Ascending aorta (tissue), 2 donors: ENCODE measurements around the gene KMT2A. TPM values are rescaled to one million over a fixed set of nuclear protein-coding genes. Genes with fewer than 3 reads are reported as not detected.

Source experiments
- DNase-seq, 2 donors: peaks; one replicate each; pipeline ENCODE4 v3.0.0-alpha.2; 2019; ENCODE audit warnings: low spot score in 2 of 2
- H3K27ac ChIP-seq, 2 donors: fragments of 200-600 bp; sonication (generic); one replicate each; pipeline ENCODE4 v1.5.1; 2016 to 2017; ENCODE audit warnings: mild to moderate bottlenecking in 1 of 2
- H3K27me3 ChIP-seq: fragments of 200-600 bp; sonication (generic); one replicate; pipeline ENCODE4 v1.5.1; 2017
- H3K36me3 ChIP-seq, 2 donors: fragments of 200-600 bp; sonication (generic); one replicate each; pipeline ENCODE4 v1.5.1; 2016
- H3K4me1 ChIP-seq, 2 donors: fragments of 200-600 bp; sonication (generic); one replicate each; pipeline ENCODE4 v1.5.1; 2016 to 2017; ENCODE audit warnings: mild to moderate bottlenecking in 1 of 2
- H3K4me3 ChIP-seq, 2 donors: fragments of 200-600 bp; sonication (generic); one replicate each; pipeline ENCODE4 v1.5.1; 2016 to 2017; ENCODE audit warnings: mild to moderate bottlenecking in 1 of 2
- H3K9me3 ChIP-seq, 2 donors: fragments of 200-600 bp; sonication (generic); one replicate each; pipeline ENCODE4 v1.5.1; 2016
- intact Hi-C: fragments of 100-400 bp; cut with DNase I; formaldehyde crosslinking; loops from one replicate; pipeline ENCODE4 v1.15.1; 2023
- total RNA-seq: library from RNA; depleted of rRNA; stranded (reverse); fragments of >200 nt; gene quantifications from one replicate; pipeline ENCODE4 v1.1.0, GENCODE V29; 2016
- TF ChIP-seq, protein P1 (sequence below), 3 experiments: fragments of 200-600 bp in 2 of 3; fragments of 450-650 bp in 1 of 3; sonication (generic) in 2 of 3; IDR thresholded peaks; one replicate each; pipeline ENCODE4 v1.5.1; 2016 to 2019; ENCODE audit warnings: antibody characterized with exemption in 3 of 3, mild to moderate bottlenecking in 1 of 3, moderate library complexity in 1 of 3

The KMT2A gene
- total RNA-seq, 1 donor from 2014 or later, result 61.3 TPM

DNA sequence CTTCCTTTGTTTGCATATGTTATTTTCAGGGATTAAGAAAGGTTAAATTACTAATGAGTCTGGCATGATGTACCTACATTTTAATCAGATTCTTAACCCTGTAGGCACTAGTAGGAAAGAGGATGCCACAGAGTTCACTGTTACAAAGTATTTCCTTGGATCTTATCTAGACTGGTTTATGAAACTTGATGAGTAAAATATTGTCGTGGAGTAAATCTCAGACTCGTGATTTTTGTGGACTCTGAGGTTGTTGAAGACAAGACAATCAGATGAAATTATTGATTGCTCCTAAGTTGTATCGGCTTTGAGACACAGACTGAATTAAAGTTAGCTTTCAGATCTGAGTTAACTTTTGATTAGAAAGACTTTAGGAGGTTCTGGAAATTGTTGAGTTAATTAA lies 6.0 kb downstream of the KMT2A start:
- Histone ChIP-seq H3K9me3 (no peaks in the 10 kb centered on the region), H3K27me3 (no peaks in the 10 kb centered on the region), H3K4me3 (no peak overlapping the region), H3K36me3 (no peaks in the 10 kb centered on the region), H3K4me1 (peaks cover 7 to 31% of the 10 kb centered on the region in 2 donors), H3K27ac (no peak overlapping the region)
- intact Hi-C loops, result no loop called here
- TF ChIP-seq, protein P1, sequence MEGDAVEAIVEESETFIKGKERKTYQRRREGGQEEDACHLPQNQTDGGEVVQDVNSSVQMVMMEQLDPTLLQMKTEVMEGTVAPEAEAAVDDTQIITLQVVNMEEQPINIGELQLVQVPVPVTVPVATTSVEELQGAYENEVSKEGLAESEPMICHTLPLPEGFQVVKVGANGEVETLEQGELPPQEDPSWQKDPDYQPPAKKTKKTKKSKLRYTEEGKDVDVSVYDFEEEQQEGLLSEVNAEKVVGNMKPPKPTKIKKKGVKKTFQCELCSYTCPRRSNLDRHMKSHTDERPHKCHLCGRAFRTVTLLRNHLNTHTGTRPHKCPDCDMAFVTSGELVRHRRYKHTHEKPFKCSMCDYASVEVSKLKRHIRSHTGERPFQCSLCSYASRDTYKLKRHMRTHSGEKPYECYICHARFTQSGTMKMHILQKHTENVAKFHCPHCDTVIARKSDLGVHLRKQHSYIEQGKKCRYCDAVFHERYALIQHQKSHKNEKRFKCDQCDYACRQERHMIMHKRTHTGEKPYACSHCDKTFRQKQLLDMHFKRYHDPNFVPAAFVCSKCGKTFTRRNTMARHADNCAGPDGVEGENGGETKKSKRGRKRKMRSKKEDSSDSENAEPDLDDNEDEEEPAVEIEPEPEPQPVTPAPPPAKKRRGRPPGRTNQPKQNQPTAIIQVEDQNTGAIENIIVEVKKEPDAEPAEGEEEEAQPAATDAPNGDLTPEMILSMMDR (IDR thresholded peaks at IDR 0.05), result no peak
- no peak for DNase-seq

DNA sequence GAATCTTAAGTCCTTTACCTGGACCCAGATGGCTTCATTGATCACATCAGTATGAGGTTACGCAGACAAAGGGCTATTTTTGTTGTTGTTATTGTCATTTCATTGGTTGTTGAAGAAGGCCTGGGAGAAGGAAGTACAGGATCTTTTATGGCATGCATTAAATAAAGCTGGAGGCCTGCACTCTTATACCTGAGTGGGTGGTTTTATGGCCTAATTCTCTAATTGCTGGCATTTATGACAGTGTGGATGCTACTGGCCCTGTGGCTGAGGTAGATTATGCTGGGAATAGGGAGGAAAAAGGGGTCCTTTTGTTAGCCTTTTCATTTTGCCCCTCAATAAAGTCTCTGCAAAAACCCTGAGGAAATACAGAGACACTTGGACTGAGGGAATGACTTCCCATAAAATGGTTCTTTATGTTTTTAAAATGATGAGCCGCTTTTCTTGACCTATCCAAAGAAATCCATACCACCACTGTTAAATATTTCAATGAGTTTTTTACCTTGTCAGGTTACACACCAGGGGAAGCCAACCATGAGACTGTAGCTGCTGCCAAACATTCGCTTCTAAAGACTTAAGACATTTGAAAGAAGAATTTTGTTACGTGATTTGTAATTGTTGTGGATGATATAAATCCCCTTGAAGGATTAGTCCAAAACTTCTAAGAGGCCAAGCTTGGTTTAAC lies 6.8 kb downstream of the KMT2A start:
- Histone ChIP-seq H3K27me3 (no peaks in the 10 kb centered on the region), H3K9me3 (no peaks in the 10 kb centered on the region), H3K4me3 (no peak overlapping the region), H3K4me1 (peaks cover 7 to 35% of the 10 kb centered on the region in 2 donors), H3K27ac (no peak overlapping the region), H3K36me3 (no peaks in the 10 kb centered on the region)
- no peak for DNase-seq
- intact Hi-C loops, result no loop called here
- TF ChIP-seq, protein P1 (IDR thresholded peaks at IDR 0.05), result no peak

DNA sequence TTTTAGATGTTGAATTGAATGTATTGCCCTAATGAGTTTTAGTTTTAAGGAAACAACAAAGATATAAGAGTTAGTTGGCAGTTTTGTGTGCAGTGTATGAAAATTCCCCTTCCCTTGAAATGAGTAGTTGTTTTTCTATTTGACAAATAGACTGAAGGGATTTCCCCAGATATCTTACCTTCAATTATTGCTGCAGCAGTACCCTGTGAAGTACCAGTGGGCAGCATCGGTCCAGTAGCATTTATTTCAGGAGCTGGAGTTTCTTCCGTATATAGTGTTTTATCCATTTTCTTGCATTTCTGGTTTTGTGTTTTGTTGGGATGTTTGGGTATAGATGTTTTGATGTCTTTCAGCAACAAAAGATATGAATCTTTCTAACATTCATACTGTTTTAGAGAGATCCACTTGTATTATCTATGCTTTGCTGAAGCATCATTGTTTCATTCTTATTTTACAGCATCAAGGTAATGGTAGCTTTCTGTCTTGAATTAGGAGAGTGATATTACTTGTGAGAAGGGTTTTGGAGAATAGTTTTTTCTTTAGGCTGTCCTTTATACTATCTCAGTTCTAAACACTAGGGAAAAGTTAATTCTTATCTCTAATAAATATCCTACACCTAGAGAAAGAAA lies 7.4 kb downstream of the KMT2A start:
- Histone ChIP-seq H3K27me3 (no peaks in the 10 kb centered on the region), H3K27ac (no peak overlapping the region), H3K4me1 (peaks cover 7 to 41% of the 10 kb centered on the region in 2 donors), H3K9me3 (no peaks in the 10 kb centered on the region), H3K36me3 (no peaks in the 10 kb centered on the region), H3K4me3 (no peak overlapping the region)
- DNase-seq, result no peak
- TF ChIP-seq, protein P1 (IDR thresholded peaks at IDR 0.05), result no peak
- intact Hi-C loops, result no loop called here

DNA sequence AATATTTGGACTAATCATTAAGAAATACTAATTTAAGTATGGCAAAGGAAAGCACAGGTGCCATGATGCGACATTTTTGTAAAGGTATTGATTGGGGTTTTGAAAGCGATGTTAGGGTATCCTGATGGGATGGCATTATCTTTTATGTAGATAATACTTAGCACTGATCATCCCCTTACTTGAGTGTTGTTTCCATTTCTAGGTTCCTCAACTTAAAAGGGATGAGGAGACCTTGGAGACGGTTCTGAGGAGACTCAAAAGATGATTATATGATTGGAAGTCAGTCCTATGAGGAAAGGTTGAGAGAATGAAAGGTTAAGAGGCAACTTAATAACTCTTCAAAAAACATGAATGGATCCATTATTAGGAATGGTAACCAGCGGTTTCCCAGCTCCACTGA lies 11.1 kb downstream of the KMT2A start:
- H3K36me3 ChIP-seq, result no peaks in the 10 kb centered on the region
- no peak overlapping the region for H3K4me3 ChIP-seq
- no peaks in the 10 kb centered on the region for H3K9me3 ChIP-seq
- intact Hi-C loops, result no loop called here
- no peak for DNase-seq
- H3K27me3 ChIP-seq, result no peaks in the 10 kb centered on the region
- peaks cover 0 to 22% of the 10 kb centered on the region in 2 donors for H3K4me1 ChIP-seq
- no peak overlapping the region for H3K27ac ChIP-seq
- TF ChIP-seq, protein P1 (IDR thresholded peaks at IDR 0.05), result no peak

DNA sequence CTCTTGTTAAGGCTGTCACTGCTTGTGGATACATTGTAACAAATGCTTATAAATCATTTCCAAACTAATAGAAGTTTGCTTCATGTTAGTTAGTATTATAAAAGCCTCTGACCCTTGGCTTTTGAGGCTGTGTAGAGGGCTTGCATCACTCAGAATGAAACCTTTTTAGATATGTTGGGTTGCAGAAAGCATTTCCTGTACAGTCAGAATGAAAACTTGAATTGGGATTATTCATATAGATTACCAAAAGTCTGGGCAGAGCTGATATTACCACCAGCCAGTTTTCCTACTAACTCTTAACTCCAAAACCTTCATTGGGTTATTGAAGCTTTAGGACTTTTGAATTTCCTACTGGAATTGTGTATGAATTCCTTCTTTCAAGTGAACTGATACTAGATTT lies 12.0 kb downstream of the KMT2A start:
- no peak for DNase-seq
- Histone ChIP-seq H3K4me1 (peaks cover 0 to 16% of the 10 kb centered on the region in 2 donors), H3K36me3 (no peaks in the 10 kb centered on the region), H3K27me3 (no peaks in the 10 kb centered on the region), H3K27ac (no peak overlapping the region), H3K9me3 (no peaks in the 10 kb centered on the region), H3K4me3 (no peak overlapping the region)
- TF ChIP-seq, protein P1 (IDR thresholded peaks at IDR 0.05), result no peak
- intact Hi-C loops, result no loop called here
